Upper lobe of right lung (tissue), 1 donor: ENCODE results near the gene HDAC9. TPM values are rescaled to one million over a fixed set of nuclear protein-coding genes. Genes with fewer than 3 reads are reported as not detected.

Experiments
- ATAC-seq: fragments of 200-7000 bp; cut with Tn5 transposase; one replicate; pipeline ENCODE4 v1.9.1; 2020; ENCODE audit warnings: mild to moderate bottlenecking, moderate library complexity
- DNase-seq: peaks from one replicate; pipeline ENCODE4 v3.0.0-alpha.2; 2020
- H3K27ac ChIP-seq: fragments of 200-600 bp; one replicate; pipeline ENCODE4 v1.8.0; 2022
- H3K27me3 ChIP-seq: fragments of 200-600 bp; one replicate; pipeline ENCODE4 v1.8.0; 2022; ENCODE audit warnings: mild to moderate bottlenecking
- H3K36me3 ChIP-seq: fragments of 200-600 bp; one replicate; pipeline ENCODE4 v1.8.0; 2022
- H3K4me1 ChIP-seq: fragments of 200-600 bp; one replicate; pipeline ENCODE4 v1.8.0; 2022
- H3K4me3 ChIP-seq: fragments of 200-600 bp; one replicate; pipeline ENCODE4 v1.8.0; 2022; ENCODE audit warnings: mild to moderate bottlenecking
- H3K9me3 ChIP-seq: fragments of 200-600 bp; one replicate; pipeline ENCODE4 v1.8.0; 2022
- intact Hi-C: fragments of 100-400 bp; cut with DNase I; formaldehyde crosslinking; loops from one replicate; pipeline ENCODE4 v1.11.0; 2022
- total RNA-seq: library from RNA; stranded (reverse); fragmentation: NEBNext Ultra II Directional; extraction: Animal tissue kit (Norgen Biotek cat#: 25700); gene quantifications from one replicate; pipeline ENCODE4 v1.2.1, GENCODE V29; 2021
- TF ChIP-seq, protein P1 (sequence below): fragments of 200-600 bp; IDR thresholded peaks from one replicate; pipeline ENCODE4 v1.8.0; 2022; ENCODE audit warnings: antibody characterized with exemption
- donor health status: DM: no; HTN: yes; CAD: no; lungs with severe emphysema.

HDAC9 gene
- total RNA-seq, 1 donor from 2014 or later = 52.4 TPM

DNA sequence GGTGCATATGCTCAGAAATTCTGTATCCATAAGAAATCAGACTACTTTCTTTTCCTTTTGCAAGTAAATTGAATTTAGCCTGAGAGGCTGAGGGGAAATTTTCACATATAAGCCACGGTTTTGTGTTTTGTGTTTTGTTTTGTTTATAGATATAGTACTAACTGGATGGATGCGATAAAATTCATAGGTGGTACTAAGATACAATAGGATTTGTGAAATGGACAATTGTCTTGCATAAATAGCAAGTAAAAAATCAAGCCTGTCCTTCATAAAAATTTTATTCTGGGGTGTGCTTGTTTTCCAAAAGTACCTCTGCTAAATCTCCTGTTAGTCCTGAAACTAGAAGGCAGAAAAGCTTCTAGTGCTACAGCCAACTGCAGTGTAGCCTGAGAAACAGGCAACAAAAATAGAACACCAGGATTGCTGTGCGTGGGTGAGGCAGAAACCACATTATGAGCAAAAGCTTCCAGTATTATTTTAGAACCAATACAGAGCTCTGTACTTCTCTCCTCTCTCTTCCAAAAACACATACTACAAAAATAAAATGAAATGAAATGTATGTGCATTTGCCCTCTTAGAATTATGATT is 634 bp upstream of the HDAC9 start:
- ATAC-seq (peak; percentile 72), DNase-seq (no peak)
- Histone ChIP-seq H3K36me3 (no peaks in the 10 kb centered on the region), H3K4me1 (peaks cover 7% of the 10 kb centered on the region), H3K4me3 (peak overlapping the region; percentile 31), H3K9me3 (no peaks in the 10 kb centered on the region), H3K27ac (no peak overlapping the region), H3K27me3 (no peaks in the 10 kb centered on the region)
- TF ChIP-seq, protein P1, sequence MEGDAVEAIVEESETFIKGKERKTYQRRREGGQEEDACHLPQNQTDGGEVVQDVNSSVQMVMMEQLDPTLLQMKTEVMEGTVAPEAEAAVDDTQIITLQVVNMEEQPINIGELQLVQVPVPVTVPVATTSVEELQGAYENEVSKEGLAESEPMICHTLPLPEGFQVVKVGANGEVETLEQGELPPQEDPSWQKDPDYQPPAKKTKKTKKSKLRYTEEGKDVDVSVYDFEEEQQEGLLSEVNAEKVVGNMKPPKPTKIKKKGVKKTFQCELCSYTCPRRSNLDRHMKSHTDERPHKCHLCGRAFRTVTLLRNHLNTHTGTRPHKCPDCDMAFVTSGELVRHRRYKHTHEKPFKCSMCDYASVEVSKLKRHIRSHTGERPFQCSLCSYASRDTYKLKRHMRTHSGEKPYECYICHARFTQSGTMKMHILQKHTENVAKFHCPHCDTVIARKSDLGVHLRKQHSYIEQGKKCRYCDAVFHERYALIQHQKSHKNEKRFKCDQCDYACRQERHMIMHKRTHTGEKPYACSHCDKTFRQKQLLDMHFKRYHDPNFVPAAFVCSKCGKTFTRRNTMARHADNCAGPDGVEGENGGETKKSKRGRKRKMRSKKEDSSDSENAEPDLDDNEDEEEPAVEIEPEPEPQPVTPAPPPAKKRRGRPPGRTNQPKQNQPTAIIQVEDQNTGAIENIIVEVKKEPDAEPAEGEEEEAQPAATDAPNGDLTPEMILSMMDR = no peak
- intact Hi-C loops = no loop called here

DNA sequence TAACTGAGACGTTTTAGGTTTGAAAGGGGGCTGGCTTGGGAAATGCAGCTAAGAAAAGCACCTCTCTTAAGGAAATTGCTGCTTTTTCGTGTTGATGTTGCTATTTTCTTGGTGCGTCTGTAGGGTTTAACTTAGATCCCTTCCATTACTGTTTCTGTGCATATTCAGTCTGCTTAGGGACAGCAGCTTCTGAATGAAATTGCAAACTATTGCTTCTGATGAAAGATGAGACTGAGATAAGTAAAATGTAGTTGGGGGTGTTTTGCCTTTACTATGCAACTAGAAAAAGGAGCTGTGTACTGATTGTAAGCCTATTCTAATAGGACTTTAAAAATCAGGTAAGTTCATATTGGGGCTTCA is 772 bp downstream of the HDAC9 start:
- TF ChIP-seq, protein P1 = no peak
- Histone ChIP-seq H3K9me3 (no peaks in the 10 kb centered on the region), H3K27me3 (no peaks in the 10 kb centered on the region), H3K4me3 (peak overlapping the region; percentile 31), H3K4me1 (peaks cover 7% of the 10 kb centered on the region), H3K27ac (no peak overlapping the region), H3K36me3 (no peaks in the 10 kb centered on the region)
- ATAC-seq (no peak), DNase-seq (no peak)
- intact Hi-C loops = no loop called here

DNA sequence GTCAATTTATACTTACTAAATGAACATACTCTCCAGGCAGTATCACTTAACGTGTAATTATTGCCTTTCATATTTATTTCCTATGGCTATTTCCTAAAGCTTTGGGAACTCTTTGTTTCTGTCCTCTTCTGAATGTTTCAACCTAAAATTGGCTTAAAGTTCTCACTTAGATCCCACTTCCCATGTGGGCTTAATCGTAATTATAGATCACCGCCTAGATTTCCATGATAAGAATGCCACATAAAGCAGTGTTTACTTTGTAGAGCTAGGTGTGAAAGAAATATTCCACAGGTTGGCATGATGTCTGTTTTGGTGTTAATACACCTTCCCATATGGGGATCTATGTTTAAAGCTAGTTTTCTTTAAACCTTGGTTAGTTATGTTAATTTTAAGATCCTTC is 1.5 kb downstream of the HDAC9 start:
- no peaks in the 10 kb centered on the region for H3K27me3 ChIP-seq
- H3K36me3 ChIP-seq = no peaks in the 10 kb centered on the region
- H3K4me3 ChIP-seq = no peak overlapping the region
- intact Hi-C loops = no loop called here
- peaks cover 7% of the 10 kb centered on the region for H3K4me1 ChIP-seq
- H3K27ac ChIP-seq = no peak overlapping the region
- ATAC-seq (no peak), DNase-seq (no peak)
- no peaks in the 10 kb centered on the region for H3K9me3 ChIP-seq
- TF ChIP-seq, protein P1 = no peak

DNA sequence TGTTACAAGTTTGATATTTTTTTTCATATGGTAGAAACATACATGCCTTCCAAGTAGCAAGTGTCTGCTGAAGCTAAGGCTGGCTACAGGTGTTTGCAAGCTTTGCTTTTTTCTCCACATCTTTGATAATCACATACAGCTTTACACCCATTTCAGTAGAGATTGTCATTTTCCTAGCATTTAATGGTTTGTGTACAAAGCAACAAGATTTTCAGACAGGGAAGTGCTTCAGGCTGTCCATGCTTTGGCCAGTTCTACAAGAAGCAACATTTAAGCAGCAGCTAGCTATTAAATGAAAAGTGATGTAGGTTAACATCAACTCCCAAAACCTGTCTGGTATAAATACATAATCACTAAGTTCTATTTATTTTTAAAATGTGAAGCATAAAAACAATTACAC is 2.3 kb downstream of the HDAC9 start:
- ATAC-seq = no peak
- no peaks in the 10 kb centered on the region for H3K36me3 ChIP-seq
- H3K4me3 ChIP-seq = no peak overlapping the region
- H3K9me3 ChIP-seq = no peaks in the 10 kb centered on the region
- H3K4me1 ChIP-seq = peaks cover 7% of the 10 kb centered on the region
- DNase-seq = no peak
- H3K27ac ChIP-seq = no peak overlapping the region
- H3K27me3 ChIP-seq = no peaks in the 10 kb centered on the region
- TF ChIP-seq, protein P1 = no peak
- intact Hi-C loops = no loop called here

DNA sequence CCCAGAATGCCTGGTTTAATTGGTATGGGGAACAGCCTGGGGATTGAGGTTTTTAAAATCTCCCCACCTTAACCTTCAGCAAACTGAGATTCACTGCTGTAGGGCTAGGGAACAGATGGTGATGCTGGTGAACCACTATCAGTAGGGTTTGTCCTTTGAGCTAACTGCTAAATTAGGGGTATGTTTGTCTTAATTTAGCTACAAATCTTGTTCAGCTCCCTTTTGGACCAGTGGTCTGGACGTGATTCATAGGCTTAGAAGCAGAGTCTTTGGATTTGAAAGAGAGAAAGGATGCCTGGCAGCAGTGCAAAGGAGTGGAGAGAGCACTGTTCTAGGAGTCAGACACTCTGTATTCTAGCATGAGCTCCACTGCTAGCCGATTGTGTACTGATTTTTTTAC is 2.8 kb downstream of the HDAC9 start:
- no peaks in the 10 kb centered on the region for H3K27me3 ChIP-seq
- H3K36me3 ChIP-seq = no peaks in the 10 kb centered on the region
- no peak overlapping the region for H3K27ac ChIP-seq
- no peak overlapping the region for H3K4me3 ChIP-seq
- ATAC-seq (no peak), DNase-seq (no peak)
- TF ChIP-seq, protein P1 = no peak
- H3K4me1 ChIP-seq = peaks cover 7% of the 10 kb centered on the region
- intact Hi-C loops = no loop called here
- no peaks in the 10 kb centered on the region for H3K9me3 ChIP-seq
